ENCODE measurements around the gene KCNK6. TPM values are rescaled to one million over a fixed set of nuclear protein-coding genes. Genes with fewer than 3 reads are reported as not detected.

KCNK6 gene
- polyA plus RNA-seq, 1 donor (not counting 4 experiments of a cell fraction or from before 2014, with no cell fraction given), result 23.9 TPM

DNA sequence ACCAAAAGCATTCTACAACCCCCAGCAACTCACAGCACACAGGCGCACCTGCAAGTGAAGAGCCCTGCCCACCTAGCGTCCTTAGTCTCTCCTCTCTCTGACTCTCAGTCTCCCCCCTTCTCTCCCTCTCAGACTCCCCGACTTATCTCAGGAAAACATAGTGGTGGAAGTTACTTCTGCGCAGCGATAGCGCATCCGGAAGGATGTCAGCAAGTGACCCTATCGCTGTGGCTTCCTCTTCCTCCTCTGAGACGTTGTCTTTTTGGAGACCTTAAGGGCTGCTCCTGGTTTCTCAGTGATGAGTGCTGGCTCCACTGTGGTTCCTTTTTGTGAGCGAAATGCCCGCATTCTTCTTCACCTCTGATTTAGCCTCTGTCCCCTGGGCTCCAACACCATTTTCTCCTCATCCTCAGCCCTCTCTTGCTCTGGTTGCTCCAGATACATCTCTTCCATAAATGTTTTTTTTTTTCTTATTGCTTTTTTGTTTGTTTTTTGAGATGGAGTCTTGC lies 2.5 kb upstream of the KCNK6 start:
- no peak overlapping the region for H3K9ac ChIP-seq (ENCODE audit: control insufficient read depth, extremely low read depth, insufficient read depth, low read length)
- no peaks in the 10 kb centered on the region for H3K9me1 ChIP-seq (ENCODE audit: control insufficient read depth, extremely low read depth, insufficient read depth, low read length)
- no peaks in the 10 kb centered on the region for H3K9me3 ChIP-seq (ENCODE audit: control insufficient read depth, low read depth, low read length)
- dilution Hi-C loops (cut with MboI; ENCODE audit: extremely low pct_ligation_motif_present, low sequenced_read_pairs), result no loop called here
- peaks cover 3% of the 10 kb centered on the region for H4K20me1 ChIP-seq (ENCODE audit: control insufficient read depth, extremely low read depth, insufficient read depth, low read length)
- FAIRE-seq, result no peak
- H3K4me2 ChIP-seq (ENCODE audit: control insufficient read depth, extremely low read depth, insufficient read depth, low read depth, low read length), result no peak overlapping the region
- H3K4me3 ChIP-seq (ENCODE audit: control insufficient read depth in 2 of 3, extremely low read depth in 1 of 3, insufficient read depth in 2 of 3, low read depth in 1 of 3, low read length in 3 of 3), result no peak overlapping the region
- no peak for DNase-seq (ENCODE audit: low read depth, low spot score)
- TF ChIP-seq EZH2 (IDR thresholded peaks at IDR 0.05; ENCODE audit: low read length), result no peak
- TF ChIP-seq, protein P1, sequence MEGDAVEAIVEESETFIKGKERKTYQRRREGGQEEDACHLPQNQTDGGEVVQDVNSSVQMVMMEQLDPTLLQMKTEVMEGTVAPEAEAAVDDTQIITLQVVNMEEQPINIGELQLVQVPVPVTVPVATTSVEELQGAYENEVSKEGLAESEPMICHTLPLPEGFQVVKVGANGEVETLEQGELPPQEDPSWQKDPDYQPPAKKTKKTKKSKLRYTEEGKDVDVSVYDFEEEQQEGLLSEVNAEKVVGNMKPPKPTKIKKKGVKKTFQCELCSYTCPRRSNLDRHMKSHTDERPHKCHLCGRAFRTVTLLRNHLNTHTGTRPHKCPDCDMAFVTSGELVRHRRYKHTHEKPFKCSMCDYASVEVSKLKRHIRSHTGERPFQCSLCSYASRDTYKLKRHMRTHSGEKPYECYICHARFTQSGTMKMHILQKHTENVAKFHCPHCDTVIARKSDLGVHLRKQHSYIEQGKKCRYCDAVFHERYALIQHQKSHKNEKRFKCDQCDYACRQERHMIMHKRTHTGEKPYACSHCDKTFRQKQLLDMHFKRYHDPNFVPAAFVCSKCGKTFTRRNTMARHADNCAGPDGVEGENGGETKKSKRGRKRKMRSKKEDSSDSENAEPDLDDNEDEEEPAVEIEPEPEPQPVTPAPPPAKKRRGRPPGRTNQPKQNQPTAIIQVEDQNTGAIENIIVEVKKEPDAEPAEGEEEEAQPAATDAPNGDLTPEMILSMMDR (optimal IDR thresholded peaks at IDR 0.05 in 1 of 3, IDR thresholded peaks at IDR 0.05 in 1 of 3, conservative IDR thresholded peaks at IDR 0.05 in 1 of 3; ENCODE audit: extremely low read depth in 1 of 3, insufficient read depth in 2 of 3, low read length in 3 of 3), result no peak
- peaks cover 37% of the 10 kb centered on the region for H3K79me2 ChIP-seq (ENCODE audit: control insufficient read depth, insufficient read depth, low read length)
- H3K4me1 ChIP-seq (ENCODE audit: control insufficient read depth, extremely low read depth, insufficient read depth, low read length), result peaks cover 38% of the 10 kb centered on the region
- H3K27me3 ChIP-seq (ENCODE audit: control insufficient read depth, extremely low read depth, insufficient read depth, low read length), result no peaks in the 10 kb centered on the region
- peaks cover 0 to 2% of the 10 kb centered on the region in 2 experiments for H3K36me3 ChIP-seq (ENCODE audit: control insufficient read depth in 2 of 2, extremely low read depth in 1 of 2, insufficient read depth in 2 of 2, low read length in 2 of 2)
- H3K27ac ChIP-seq (ENCODE audit: control insufficient read depth, insufficient read depth, low read length), result no peak overlapping the region
- H2AFZ ChIP-seq (ENCODE audit: control insufficient read depth, low read length), result no peak overlapping the region

DNA sequence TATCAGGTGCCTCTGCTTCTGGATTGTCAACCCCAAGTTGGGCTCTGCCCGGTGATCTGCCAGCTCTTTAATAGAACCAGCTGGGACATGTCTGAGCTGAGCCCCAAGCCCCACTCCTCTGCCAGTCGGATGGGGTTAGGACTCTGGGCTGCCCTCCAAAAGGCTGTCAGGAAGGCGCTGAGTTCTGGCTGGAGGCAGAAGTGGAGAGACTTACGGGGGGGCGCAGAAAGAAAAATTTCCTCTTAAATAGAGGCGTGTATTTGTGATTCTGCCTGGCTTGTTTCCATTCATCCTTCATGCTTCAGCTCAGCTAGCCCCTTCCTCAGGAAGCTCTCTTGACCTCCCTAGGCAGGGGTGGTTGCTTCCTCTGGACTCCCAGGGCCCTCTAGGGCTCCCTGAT lies 985 bp upstream of the KCNK6 start:
- Histone ChIP-seq H3K4me1 (ENCODE audit: control insufficient read depth, extremely low read depth, insufficient read depth, low read length) (peaks cover 47% of the 10 kb centered on the region), H3K9me3 (ENCODE audit: control insufficient read depth, low read depth, low read length) (no peaks in the 10 kb centered on the region), H3K27ac (ENCODE audit: control insufficient read depth, insufficient read depth, low read length) (peak overlapping the region; percentile 79), H3K4me2 (ENCODE audit: control insufficient read depth, extremely low read depth, insufficient read depth, low read depth, low read length) (peak overlapping the region; percentile 93), H3K4me3 (ENCODE audit: control insufficient read depth in 2 of 3, extremely low read depth in 1 of 3, insufficient read depth in 2 of 3, low read depth in 1 of 3, low read length in 3 of 3) (peak overlapping the region; percentile 53 to 89 (median 71)), H3K79me2 (ENCODE audit: control insufficient read depth, insufficient read depth, low read length) (peaks cover 49% of the 10 kb centered on the region), H3K9me1 (ENCODE audit: control insufficient read depth, extremely low read depth, insufficient read depth, low read length) (no peaks in the 10 kb centered on the region), H2AFZ (ENCODE audit: control insufficient read depth, low read length) (no peak overlapping the region), H3K36me3 (ENCODE audit: control insufficient read depth in 2 of 2, extremely low read depth in 1 of 2, insufficient read depth in 2 of 2, low read length in 2 of 2) (peaks cover 5 to 8% of the 10 kb centered on the region in 2 experiments), H3K9ac (ENCODE audit: control insufficient read depth, extremely low read depth, insufficient read depth, low read length) (peak overlapping the region; percentile 83), H4K20me1 (ENCODE audit: control insufficient read depth, extremely low read depth, insufficient read depth, low read length) (peaks cover 3% of the 10 kb centered on the region), H3K27me3 (ENCODE audit: control insufficient read depth, extremely low read depth, insufficient read depth, low read length) (no peaks in the 10 kb centered on the region)
- dilution Hi-C loops (cut with MboI; ENCODE audit: extremely low pct_ligation_motif_present, low sequenced_read_pairs), result no loop called here
- no peak for TF ChIP-seq EZH2 (IDR thresholded peaks at IDR 0.05; ENCODE audit: low read length)
- TF ChIP-seq, protein P1 (optimal IDR thresholded peaks at IDR 0.05 in 1 of 3, IDR thresholded peaks at IDR 0.05 in 1 of 3, conservative IDR thresholded peaks at IDR 0.05 in 1 of 3; ENCODE audit: extremely low read depth in 1 of 3, insufficient read depth in 2 of 3, low read length in 3 of 3), result no peak
- FAIRE-seq (no peak), DNase-seq (ENCODE audit: low read depth, low spot score) (no peak)
